Epithelial cell of prostate (primary cell): ENCODE data around the gene ZNFX1.
"Not testable (repeated sequence)": the region's sequence is repeated elsewhere in the genome, so short reads cannot be mapped to it uniquely, and the experiment has no call there.

Source experiments
- DNase-seq: peaks from one replicate; pipeline ENCODE4 v3.0.0-alpha.2; 2011; ENCODE audit warnings: low read depth, low spot score
- H3K27ac ChIP-seq: fragments of 450-650 bp; 2 replicates; pipeline ENCODE4 v1.5.1; 2017; ENCODE audit warnings: mild to moderate bottlenecking

ZNFX1 gene

DNA sequence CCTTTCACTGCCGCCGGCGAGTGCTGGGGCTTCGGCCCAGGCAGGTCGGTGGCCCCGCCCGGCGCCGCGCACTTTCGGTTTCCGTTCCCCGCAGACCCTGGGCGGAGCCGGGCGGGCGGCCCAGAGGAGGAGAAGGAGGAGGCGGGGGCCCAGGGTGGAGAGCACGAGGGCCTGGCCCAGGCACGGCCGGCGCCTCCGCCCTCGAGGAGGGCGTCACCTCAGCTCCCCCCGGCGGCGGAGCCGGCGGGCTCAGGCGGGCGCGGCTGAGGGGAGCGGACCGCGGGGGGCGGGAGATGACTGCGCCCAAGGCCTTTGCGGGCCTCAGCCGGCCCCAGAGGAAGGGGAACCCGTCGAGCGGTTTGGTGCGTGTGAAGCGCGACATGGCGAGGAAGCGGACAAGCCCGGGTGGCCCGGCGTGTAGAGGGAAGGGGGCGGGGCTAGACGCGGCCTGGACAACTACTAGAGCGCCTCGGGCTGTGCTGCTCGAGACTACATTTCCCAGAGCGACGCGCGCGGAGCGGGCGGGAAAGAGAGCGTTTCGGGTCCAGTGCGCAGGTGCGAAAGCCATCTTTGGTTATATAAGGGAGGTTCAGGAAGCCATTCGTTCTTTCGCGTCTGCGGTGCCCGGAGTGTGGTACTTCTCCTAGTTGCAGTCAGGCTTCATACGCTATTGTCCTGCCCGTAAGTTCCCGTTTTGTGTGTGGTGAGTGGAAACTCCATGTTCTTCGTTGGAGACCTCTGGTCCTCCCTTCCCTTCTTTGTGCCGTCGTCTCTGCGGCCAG, at the start of gene ZNFX1:
ZNFX1 (minus strand) TSS at position 22 of the 782 bp plus-strand sequence. CDS start 2,218 bp downstream, outside the sequence.
- H3K27ac ChIP-seq: peak within 1 kb of the TSS; percentile 93
- peak; percentile 79 for DNase-seq

DNA sequence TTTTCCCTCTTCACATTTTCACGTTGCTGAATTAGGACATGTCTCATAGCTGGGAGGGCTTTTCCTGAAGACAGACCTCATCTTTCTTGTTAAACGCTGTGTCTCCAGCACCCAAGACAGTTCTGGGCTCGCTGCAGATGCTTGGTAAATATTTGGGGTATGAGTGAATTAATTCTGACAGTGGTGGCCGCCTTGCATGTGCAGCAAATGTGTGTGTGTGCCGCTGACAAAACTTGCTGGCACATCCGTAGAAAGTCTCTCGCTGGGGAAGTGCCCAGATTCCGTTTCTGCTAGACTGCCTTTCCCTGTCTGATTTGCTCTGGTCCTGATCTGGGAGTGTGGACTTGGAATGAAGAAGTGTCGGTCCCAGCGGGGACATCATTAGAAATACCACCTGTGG, 48.2 kb upstream of the ZNFX1 start:
- DNase-seq: no peak

GRCh38 chr20:49324306-49324705, 46.4 kb upstream of the ZNFX1 start:
- H3K27ac ChIP-seq: no peak overlapping the region
- no peak for DNase-seq

More for the DNA sequence above, 48.2 kb upstream of the ZNFX1 start:
- H3K27ac ChIP-seq: no peak overlapping the region

DNA sequence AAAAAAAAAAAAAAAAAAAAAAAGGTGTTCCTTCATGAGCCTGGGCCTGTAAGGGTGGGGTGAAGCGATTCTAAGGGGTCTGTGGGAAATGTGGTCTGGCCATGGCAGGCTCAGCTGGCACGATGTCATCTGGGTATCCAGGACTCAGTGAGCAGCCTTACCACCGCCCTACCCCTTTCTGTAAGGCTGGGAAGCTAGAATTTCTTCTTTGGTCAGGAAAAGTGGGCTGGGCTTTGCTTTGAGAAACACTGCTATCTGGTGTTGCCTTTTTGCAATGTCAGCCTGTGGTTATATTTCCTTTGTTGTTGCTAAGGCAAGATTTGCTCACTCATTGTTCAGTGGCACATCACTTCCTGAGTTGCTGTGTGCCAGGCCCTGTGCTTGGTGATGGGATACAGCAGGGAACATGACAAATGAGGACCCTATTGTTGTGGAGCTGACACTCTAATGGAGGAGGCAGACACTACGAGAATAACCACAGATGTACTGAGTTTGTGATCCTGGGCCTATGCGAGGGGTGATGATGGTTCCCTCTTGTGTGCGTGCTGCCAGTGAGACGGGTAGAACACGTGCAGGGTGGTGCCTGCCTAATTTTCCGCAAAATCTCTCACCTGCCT, 45.9 kb upstream of the ZNFX1 start:
- DNase-seq: no peak
- no peak overlapping the region for H3K27ac ChIP-seq

DNA sequence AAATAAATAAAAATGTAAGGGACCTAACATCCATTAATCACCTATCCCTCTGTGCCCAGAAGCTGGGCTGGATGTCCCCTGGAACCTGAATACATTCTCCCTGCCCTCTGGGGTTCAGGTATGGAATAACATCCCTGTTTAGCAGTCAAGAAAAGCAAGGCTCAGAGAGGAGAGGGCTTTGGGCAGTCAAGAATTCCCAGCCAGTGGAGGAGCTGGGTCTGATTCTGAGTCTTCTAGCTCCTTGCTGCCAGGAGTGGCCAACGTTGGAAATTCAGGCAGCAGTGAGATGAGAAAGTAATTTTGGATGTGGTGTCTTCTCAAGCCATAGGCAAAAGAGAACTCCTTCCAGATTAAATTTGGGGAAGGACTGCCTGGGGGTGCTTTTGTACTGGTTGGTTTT, 42.6 kb upstream of the ZNFX1 start:
- no peak overlapping the region for H3K27ac ChIP-seq
- DNase-seq: no peak

DNA sequence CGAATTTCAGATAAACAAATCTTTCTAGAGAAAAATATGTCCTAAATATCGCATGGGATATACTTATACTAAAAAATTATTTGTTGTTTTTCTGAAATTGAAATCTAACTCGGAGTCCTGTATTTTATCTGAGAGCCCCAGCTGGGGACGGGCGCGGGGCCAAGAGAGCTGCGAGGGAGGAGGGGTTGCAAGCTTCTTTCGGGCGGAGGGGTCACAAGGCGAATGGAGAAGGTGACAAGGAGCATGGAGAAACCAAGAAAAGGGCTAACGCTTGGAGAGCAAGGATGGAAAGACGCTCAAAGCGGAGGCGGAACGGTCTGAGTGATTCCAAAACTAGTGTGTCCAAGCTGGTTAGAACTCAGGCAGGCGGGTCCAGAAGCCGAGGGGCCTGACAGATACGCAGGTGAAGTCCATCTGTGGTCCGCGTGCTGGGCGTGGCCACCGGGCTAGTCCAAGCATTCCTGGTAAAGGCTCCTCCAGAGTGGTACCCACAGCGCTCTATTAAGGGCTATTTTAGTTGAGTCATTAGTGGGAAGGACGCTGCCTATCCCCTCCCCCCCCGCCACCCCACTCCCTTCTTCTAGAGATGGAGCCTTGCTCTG, 41.5 kb upstream of the ZNFX1 start:
- H3K27ac ChIP-seq: no peak overlapping the region
- DNase-seq: no peak

DNA sequence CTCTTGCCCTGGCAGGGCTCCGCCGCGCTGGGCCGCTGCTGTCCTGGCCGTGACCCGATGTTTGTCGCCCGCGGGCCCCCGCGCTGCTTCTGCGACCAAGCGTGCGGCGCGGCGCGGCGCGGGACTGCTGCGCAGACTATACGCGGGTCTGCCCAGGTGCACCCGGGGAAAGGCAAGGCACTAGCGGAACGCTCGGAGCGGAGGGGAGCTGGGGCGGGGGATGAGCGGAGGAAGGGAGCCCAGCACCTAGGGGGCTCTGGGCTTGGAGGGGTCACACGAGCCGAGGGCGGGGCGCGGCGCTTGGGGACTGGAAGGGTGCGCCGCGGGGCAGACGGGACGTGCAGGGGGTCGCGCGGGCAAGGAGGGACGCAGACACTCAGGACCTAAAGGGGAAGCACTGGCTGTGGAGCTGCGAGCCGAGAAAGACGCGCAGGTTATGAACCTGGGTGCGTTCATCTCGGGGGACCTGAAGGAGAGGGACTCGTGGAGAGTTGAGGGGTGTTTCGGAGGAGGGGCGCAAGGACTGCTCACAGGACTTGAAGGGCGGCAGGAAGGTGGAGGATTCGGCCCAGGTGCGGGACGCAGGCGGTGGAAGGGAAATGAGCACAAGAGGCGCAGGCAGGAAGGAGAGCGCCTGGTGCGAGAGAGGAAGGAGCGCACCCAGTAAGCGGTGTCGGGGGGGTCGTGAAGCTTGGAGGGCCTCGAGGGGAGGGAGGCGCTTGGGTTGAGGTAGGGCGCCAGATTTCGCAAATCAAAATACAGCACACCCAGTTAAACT, 40.8 kb upstream of the ZNFX1 start:
- DNase-seq: no peak
- no peak overlapping the region for H3K27ac ChIP-seq

- no peak overlapping the region for H3K27ac ChIP-seq
- DNase-seq: no peak
Measured at GRCh38 chr20:49318091-49318429, 40.2 kb upstream of the ZNFX1 start.

- DNase-seq: no peak
- no peak overlapping the region for H3K27ac ChIP-seq
Measured at GRCh38 chr20:49316704-49317103, 38.8 kb upstream of the ZNFX1 start.

- no peak for DNase-seq
- H3K27ac ChIP-seq: no peak overlapping the region
Measured at GRCh38 chr20:49315580-49315979, 37.7 kb upstream of the ZNFX1 start.

DNA sequence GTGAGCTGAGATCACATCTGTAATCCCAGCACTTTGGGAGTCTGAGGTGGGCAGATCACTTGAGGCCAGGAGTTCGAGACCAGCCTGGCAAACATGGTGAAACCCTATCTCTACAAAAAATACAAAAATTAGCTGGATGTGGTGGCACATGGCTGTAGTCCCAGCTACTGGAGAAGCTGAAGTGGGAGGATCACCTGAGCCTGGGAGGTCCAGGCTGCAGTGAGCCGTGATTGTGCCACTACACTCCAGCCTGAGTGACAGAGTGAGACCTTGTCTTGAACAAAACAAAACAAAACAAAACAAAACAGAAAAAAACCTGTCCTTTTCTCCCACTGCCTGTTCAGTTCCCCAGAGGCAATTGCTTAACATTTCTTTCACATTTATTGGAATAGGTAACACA, 36.2 kb upstream of the ZNFX1 start:
- DNase-seq, H3K27ac ChIP-seq: not testable (repeated sequence)

DNA sequence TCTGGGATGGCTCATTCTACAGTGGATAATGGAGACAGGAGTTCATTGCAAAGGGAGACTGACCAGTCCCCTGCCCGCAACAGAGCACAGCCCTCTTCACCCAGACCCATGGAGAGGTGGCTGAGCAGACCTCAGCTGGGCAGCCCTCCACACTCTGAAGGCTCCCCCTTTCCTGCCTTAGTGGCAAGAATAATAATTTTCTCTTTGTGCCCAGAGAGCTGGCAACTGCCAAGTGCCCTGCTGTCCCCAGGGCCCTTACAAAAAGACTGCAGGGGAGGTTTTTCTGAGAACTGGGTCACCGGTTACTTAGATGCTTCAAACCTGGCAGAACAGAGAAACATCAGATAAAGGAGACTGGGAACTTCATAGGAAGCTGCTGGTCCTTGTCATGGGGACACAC, 35.4 kb upstream of the ZNFX1 start:
- H3K27ac ChIP-seq: no peak overlapping the region
- DNase-seq: no peak

- H3K27ac ChIP-seq: no peak overlapping the region
Measured at GRCh38 chr20:49312661-49313060, 34.8 kb upstream of the ZNFX1 start.

DNA sequence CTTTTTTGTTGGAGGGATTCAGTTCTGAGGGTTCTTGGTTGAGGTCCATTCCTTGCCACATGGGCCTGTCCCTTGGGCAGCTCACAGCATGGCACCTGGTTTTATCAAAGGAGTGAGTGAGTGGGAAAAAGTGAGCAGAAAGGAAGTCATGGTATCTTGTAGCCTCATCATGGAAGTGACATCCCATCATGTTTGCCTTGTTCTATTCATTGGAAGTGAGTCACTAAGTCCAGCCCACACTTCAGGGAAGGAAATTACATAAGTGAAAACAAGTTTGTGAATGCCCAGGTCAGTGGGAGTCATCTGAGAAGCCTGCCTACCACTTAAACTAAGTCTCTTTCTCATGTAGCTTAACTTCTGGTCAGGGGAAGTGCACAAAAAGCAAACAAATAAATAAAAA, 32.8 kb upstream of the ZNFX1 start:
- no peak overlapping the region for H3K27ac ChIP-seq
- peak; percentile 59 for DNase-seq

More at GRCh38 chr20:49312661-49313060, 34.8 kb upstream of the ZNFX1 start:
- no peak for DNase-seq

GRCh38 chr20:49308875-49309274, 31.0 kb upstream of the ZNFX1 start:
- H3K27ac ChIP-seq: no peak overlapping the region
- no peak for DNase-seq

DNA sequence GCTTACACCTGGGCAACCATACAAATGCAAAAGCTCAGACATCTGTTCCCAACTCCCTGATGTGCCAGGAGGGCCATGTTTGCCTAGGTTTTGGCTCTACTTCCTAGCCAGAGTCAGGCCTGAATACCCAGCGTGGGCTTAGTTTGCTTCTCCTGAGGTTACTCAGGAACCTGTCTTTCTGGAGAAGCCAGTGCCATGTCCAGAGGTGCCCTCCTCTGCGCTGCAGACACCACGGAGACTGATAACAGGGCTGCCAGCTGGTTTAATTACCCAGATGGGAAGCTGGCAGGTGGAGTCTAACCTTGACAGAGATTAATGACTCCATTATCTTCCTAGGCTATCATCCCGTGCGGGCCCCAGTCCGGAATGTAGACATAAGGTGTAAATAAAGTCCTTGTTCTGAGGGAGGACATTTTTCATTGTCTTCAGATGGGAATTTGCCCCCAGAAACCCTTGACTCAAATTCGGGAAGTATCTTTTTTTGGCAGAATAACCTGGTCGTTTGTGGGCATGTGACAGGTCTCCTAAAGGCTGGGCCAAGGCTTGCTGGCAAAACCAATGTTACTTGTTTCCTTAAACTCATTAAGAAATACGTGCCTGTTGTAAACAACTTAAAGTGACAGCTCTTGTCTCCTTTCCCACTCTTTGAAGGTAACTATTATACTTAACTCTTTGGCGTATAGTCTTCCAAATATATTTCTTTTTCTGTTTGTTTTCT, 29.2 kb upstream of the ZNFX1 start:
- DNase-seq: no peak
- no peak overlapping the region for H3K27ac ChIP-seq

- no peak for DNase-seq
- H3K27ac ChIP-seq: no peak overlapping the region
Measured at GRCh38 chr20:49303065-49303552, 25.3 kb upstream of the ZNFX1 start.

- no peak overlapping the region for H3K27ac ChIP-seq
- no peak for DNase-seq
Measured at GRCh38 chr20:49297605-49298530, 20.0 kb upstream of the ZNFX1 start.
